K562 (cell line): ENCODE measurements around the gene HS2ST1. TPM values are rescaled to one million over a fixed set of nuclear protein-coding genes. Genes with fewer than 3 reads are reported as not detected.
A peak's percentile ranks its signal among the peaks of the same experiment; 100 is the strongest.

Experiments
- BACH1 ChIP-seq: fragments of 200-800 bp; sonication (Bioruptor generic); IDR thresholded peaks from 2 replicates; pipeline ENCODE4 v1.6.1; 2016; ENCODE audit warnings: missing genetic modification characterization, missing compliant biosample characterization
- CHD7 ChIP-seq: fragments of 200-600 bp; sonication (generic); IDR thresholded peaks from one replicate; pipeline ENCODE4 v1.6.1; 2012; ENCODE audit warnings: mild to moderate bottlenecking, low read depth, low read length, inconsistent platforms
- ERF ChIP-seq: fragments of 450-650 bp; formaldehyde crosslinking; IDR thresholded peaks from 2 replicates; pipeline ENCODE4 v1.4.0; 2020; ENCODE audit warnings: mild to moderate bottlenecking, mixed read lengths
- FOXP4 ChIP-seq: sonication (generic); formaldehyde crosslinking; IDR thresholded peaks from 2 replicates; pipeline ENCODE4 v1.8.0; 2022; ENCODE audit warnings: mild to moderate bottlenecking, missing genetic modification reagents, borderline replicate concordance
- GTF2B ChIP-seq: IDR thresholded peaks from 2 replicates; pipeline ENCODE4 v1.6.1; 2011; ENCODE audit not compliant: insufficient read length; ENCODE audit errors: extremely low read depth
- HMGN3 ChIP-seq: IDR thresholded peaks from 2 replicates; pipeline ENCODE4 v1.6.1; 2011; ENCODE audit warnings: borderline replicate concordance, low read depth, mild to moderate bottlenecking, mixed read lengths, low read length; ENCODE audit not compliant: insufficient read length; ENCODE audit errors: extremely low read depth
- PURB ChIP-seq: sonication (generic); formaldehyde crosslinking; IDR thresholded peaks from 2 replicates; pipeline ENCODE4 v1.9.0; 2021; ENCODE audit warnings: low read depth, mild to moderate bottlenecking, missing genetic modification reagents
- RB1 ChIP-seq: fragments of 450-650 bp; IDR thresholded peaks from 2 replicates; pipeline ENCODE4 v1.6.1; 2017; ENCODE audit warnings: low read depth, mild to moderate bottlenecking
- STAG1 ChIP-seq: sonication (generic); formaldehyde crosslinking; IDR thresholded peaks from 2 replicates; pipeline ENCODE4 v1.5.0; 2020; ENCODE audit warnings: missing genetic modification reagents, borderline replicate concordance
- TCFL5 ChIP-seq: fragments of 250-450 bp; sonication (Bioruptor Pico); conservative IDR thresholded peaks from 2 replicates; pipeline ENCODE4 v1.6.1; 2021; ENCODE audit warnings: mild to moderate bottlenecking, moderate library complexity, matching md5 sums
- ZKSCAN3 ChIP-seq: fragments of 250-450 bp; sonication (Bioruptor Pico); IDR thresholded peaks from 2 replicates; pipeline ENCODE4 v1.4.0; 2020
- ZNF263 ChIP-seq: sonication (generic); formaldehyde crosslinking; IDR thresholded peaks from 2 replicates; pipeline ENCODE4 v1.8.0; 2022; ENCODE audit warnings: mild to moderate bottlenecking, missing genetic modification reagents, borderline replicate concordance
- ZNF431 ChIP-seq: sonication (generic); formaldehyde crosslinking; IDR thresholded peaks from 2 replicates; pipeline ENCODE4 v1.8.0; 2022; ENCODE audit warnings: mild to moderate bottlenecking, missing genetic modification reagents
- ZNF696 ChIP-seq: fragments of 250-450 bp; sonication (Bioruptor Pico); conservative IDR thresholded peaks from 2 replicates; pipeline ENCODE4 v1.4.0; 2020; ENCODE audit warnings: mild to moderate bottlenecking, moderate library complexity
- polyA plus RNA-seq, 8 experiments: library from polyadenylated mRNA; depleted of rRNA in 4 of 8; stranded (reverse) in 5 of 8; unstranded in 3 of 8; fragments of >200 nt; fragmentation: Nextera tagmentation in 2 of 8; fragmentation: Illumina TruSeq in 1 of 8; extraction: Ambion mirVana in 2 of 8; extraction: Trizol in 1 of 8; gene quantifications; 2 replicates each; pipeline versions ENCODE4 v1.2.1 to v1.2.3, GENCODE V29; 2011 to 2014; ENCODE audit warnings: inconsistent platforms in 1 of 8, missing spikeins in 1 of 8
- total RNA-seq, 7 experiments: library from RNA; depleted of rRNA in 6 of 7; stranded (reverse); fragments of >200 nt in 6 of 7; fragmentation: Illumina TruSeq in 2 of 7; extraction: Trizol in 2 of 7; gene quantifications; 2 replicates each; pipeline versions ENCODE4 v1.2.1 to v1.2.3, GENCODE V29; 2011 to 2021; ENCODE audit warnings: low replicate concordance in 1 of 7

Gene HS2ST1
- total and polyA plus RNA-seq, 9 of the 15 experiments (the other 6 are each of a cell fraction or from before 2014, with no cell fraction given) = 7.7 to 43.3 (median 25.8) TPM

- TF ChIP-seq FOXP4 (CRISPR knock-in tag) = no peak
- TF ChIP-seq ERF (CRISPR knock-in tag) = no peak
- no peak for TF ChIP-seq PURB (CRISPR knock-in tag)
- TF ChIP-seq TCFL5 (CRISPR knock-in tag) = no peak
- TF ChIP-seq ZNF431 (CRISPR knock-in tag) = no peak
- no peak for TF ChIP-seq GTF2B
- no peak for TF ChIP-seq CHD7
- TF ChIP-seq HMGN3 = peak; percentile 67
- TF ChIP-seq ZKSCAN3 (CRISPR knock-in tag) = no peak
- peak; percentile 79; the same call in 1 of the 2 replicates for TF ChIP-seq RB1
- no peak for TF ChIP-seq BACH1 (tag)
- TF ChIP-seq STAG1 (CRISPR knock-in tag) = peak; percentile 72; the same call in 1 of the 2 replicates
- TF ChIP-seq ZNF696 (CRISPR knock-in tag) = no peak
- peak; percentile 90 for TF ChIP-seq ZNF263 (CRISPR knock-in tag)
Observed at GRCh38 chr1:87131809-87132283, 217.4 kb downstream of the HS2ST1 start (continued).
